Nephron (organoid): ENCODE data around the gene LRCH3.

Experiments
- H3K27ac Mint-ChIP-seq, 3 experiments: 2 replicates each; pipeline ENCODE4 v1.8.0; 2020; ENCODE audit warnings: mixed read lengths in 3 of 3, mild to moderate bottlenecking in 2 of 3, moderate library complexity in 1 of 3
- H3K27me3 Mint-ChIP-seq: 2 replicates; pipeline ENCODE4 v1.8.0; 2021; ENCODE audit warnings: low read depth, mild to moderate bottlenecking, moderate library complexity, mixed read lengths
- H3K36me3 Mint-ChIP-seq: 2 replicates; pipeline ENCODE4 v1.8.0; 2020; ENCODE audit warnings: low read depth, mixed read lengths
- H3K4me1 Mint-ChIP-seq: 2 replicates; pipeline ENCODE4 v1.8.0; 2020; ENCODE audit warnings: mixed read lengths
- H3K4me3 Mint-ChIP-seq, 3 experiments: 2 replicates each; pipeline ENCODE4 v1.8.0; 2020; ENCODE audit warnings: mild to moderate bottlenecking in 3 of 3, mixed read lengths in 3 of 3, moderate library complexity in 2 of 3
- H3K9me3 Mint-ChIP-seq: 2 replicates; pipeline ENCODE4 v1.8.0; 2020; ENCODE audit warnings: mixed read lengths
- CTCF ChIP-seq, 3 experiments: fragments of 200-600 bp; sonication (generic); IDR thresholded peaks; one replicate each; pipeline ENCODE4 v1.5.0; 2021; ENCODE audit warnings: antibody characterized with exemption in 3 of 3; ENCODE audit not compliant: unreplicated experiment in 3 of 3

LRCH3 gene

DNA sequence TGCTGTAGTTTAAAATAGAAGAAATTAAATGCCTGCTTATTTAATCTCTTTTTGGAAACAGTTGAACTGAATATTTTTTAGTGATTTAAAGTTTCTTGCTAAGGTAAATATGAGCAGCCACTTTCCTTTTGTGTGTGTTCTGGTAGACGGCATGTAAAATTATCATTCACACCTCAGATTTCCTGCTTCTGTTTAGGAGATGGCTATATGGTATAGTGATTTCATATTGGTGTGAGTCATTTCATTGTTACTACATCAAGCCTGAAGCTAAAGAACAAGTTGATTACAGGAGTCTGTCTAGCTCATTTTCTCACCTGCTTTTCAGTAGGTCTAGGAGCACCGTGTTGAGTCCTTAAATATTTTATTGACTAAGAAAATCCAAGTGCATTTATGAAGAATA lies 2.2 kb downstream of the LRCH3 start:
- Mint-ChIP-seq H3K4me3 (peak overlapping the region; percentile 73 to 82 (median 81)), H3K4me1 (peaks cover 20% of the 10 kb centered on the region), H3K36me3 (no peaks in the 10 kb centered on the region)

GRCh38 chr3:197794115-197794514 lies 3.1 kb downstream of the LRCH3 start:
- H3K4me1 Mint-ChIP-seq: peaks cover 25% of the 10 kb centered on the region
- no peaks in the 10 kb centered on the region for H3K9me3 Mint-ChIP-seq
- H3K36me3 Mint-ChIP-seq: no peaks in the 10 kb centered on the region
- peak overlapping the region in 1 of 3 experiments; percentile 55 for H3K27ac Mint-ChIP-seq
- H3K27me3 Mint-ChIP-seq: no peaks in the 10 kb centered on the region
- TF ChIP-seq CTCF (IDR thresholded peaks at IDR 0.05; ENCODE audit: unreplicated experiment in 3 of 3): no peak
- peak overlapping the region; percentile 50 to 81 (median 57) for H3K4me3 Mint-ChIP-seq

More for the DNA sequence above, 2.2 kb downstream of the LRCH3 start:
- no peak for TF ChIP-seq CTCF (IDR thresholded peaks at IDR 0.05; ENCODE audit: unreplicated experiment in 3 of 3)
- no peaks in the 10 kb centered on the region for H3K27me3 Mint-ChIP-seq
- peak overlapping the region; percentile 52 to 76 (median 74) for H3K27ac Mint-ChIP-seq
- no peaks in the 10 kb centered on the region for H3K9me3 Mint-ChIP-seq

- TF ChIP-seq CTCF (IDR thresholded peaks at IDR 0.05; ENCODE audit: unreplicated experiment in 3 of 3): no peak
- Mint-ChIP-seq H3K27ac (no peak overlapping the region), H3K4me1 (peaks cover 27% of the 10 kb centered on the region), H3K4me3 (no peak overlapping the region), H3K9me3 (no peaks in the 10 kb centered on the region), H3K27me3 (no peaks in the 10 kb centered on the region), H3K36me3 (peaks cover 2% of the 10 kb centered on the region)
Observed at GRCh38 chr3:197795200-197795599, 4.1 kb downstream of the LRCH3 start.

DNA sequence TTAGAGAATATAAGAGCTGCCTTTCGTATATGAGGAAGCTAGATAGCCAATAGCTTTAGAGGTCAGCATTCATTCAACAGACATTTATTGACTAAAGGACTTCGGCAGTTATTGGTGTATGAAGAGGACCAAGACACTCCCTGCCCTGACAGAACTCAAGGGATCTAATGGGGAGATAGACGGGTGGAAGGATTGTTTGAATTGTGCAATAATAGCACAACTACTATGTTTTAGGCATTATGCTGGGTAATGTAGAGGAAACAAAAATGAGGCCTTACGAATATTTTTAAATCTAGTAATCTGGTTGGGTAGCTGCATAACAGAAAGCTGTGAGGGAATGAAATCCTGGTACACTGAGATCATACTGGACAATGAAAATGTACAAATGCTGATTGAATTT lies 5.0 kb downstream of the LRCH3 start:
- no peak overlapping the region for H3K27ac Mint-ChIP-seq
- TF ChIP-seq CTCF (IDR thresholded peaks at IDR 0.05; ENCODE audit: unreplicated experiment in 3 of 3): no peak
- H3K4me1 Mint-ChIP-seq: peaks cover 29% of the 10 kb centered on the region
- H3K36me3 Mint-ChIP-seq: peaks cover 7% of the 10 kb centered on the region
- no peak overlapping the region for H3K4me3 Mint-ChIP-seq
- H3K9me3 Mint-ChIP-seq: no peaks in the 10 kb centered on the region
- H3K27me3 Mint-ChIP-seq: no peaks in the 10 kb centered on the region

GRCh38 chr3:197798863-197799262 lies 7.8 kb downstream of the LRCH3 start:
- Mint-ChIP-seq H3K36me3 (peaks cover 17% of the 10 kb centered on the region), H3K27me3 (no peaks in the 10 kb centered on the region), H3K4me3 (no peak overlapping the region), H3K9me3 (no peaks in the 10 kb centered on the region), H3K27ac (no peak overlapping the region), H3K4me1 (peaks cover 24% of the 10 kb centered on the region)
- no peak for TF ChIP-seq CTCF (IDR thresholded peaks at IDR 0.05; ENCODE audit: unreplicated experiment in 3 of 3)

- Mint-ChIP-seq H3K9me3 (no peaks in the 10 kb centered on the region), H3K4me3 (no peak overlapping the region), H3K27ac (no peak overlapping the region), H3K36me3 (peaks cover 17% of the 10 kb centered on the region), H3K27me3 (no peaks in the 10 kb centered on the region), H3K4me1 (peaks cover 19% of the 10 kb centered on the region)
- TF ChIP-seq CTCF (IDR thresholded peaks at IDR 0.05; ENCODE audit: unreplicated experiment in 3 of 3): no peak
Observed at GRCh38 chr3:197800379-197800778, 9.3 kb downstream of the LRCH3 start.
